Measurements from ENCODE around the gene MCCD1. TPM values are rescaled to one million over a fixed set of nuclear protein-coding genes. Genes with fewer than 3 reads are reported as not detected.
A peak's percentile ranks its signal among the peaks of the same experiment; 100 is the strongest.

The MCCD1 gene
- total and polyA plus RNA-seq, 4 donors, result not detected

DNA sequence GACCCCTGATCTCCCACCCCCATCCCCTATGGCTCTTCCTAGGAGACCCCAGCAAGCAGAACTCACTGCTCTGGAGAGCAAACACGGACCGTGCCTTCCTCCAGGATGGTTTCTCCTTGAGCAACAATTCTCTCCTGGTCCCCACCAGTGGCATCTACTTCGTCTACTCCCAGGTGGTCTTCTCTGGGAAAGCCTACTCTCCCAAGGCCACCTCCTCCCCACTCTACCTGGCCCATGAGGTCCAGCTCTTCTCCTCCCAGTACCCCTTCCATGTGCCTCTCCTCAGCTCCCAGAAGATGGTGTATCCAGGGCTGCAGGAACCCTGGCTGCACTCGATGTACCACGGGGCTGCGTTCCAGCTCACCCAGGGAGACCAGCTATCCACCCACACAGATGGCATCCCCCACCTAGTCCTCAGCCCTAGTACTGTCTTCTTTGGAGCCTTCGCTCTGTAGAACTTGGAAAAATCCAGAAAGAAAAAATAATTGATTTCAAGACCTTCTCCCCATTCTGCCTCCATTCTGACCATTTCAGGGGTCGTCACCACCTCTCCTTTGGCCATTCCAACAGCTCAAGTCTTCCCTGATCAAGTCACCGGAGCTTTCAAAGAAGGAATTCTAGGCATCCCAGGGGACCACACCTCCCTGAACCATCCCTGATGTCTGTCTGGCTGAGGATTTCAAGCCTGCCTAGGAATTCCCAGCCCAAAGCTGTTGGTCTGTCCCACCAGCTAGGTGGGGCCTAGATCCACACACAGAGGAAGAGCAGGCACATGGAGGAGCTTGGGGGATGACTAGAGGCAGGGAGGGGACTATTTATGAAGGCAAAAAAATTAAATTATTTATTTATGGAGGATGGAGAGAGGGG is 44.7 kb downstream of the MCCD1 start:
- H3K9ac ChIP-seq (ENCODE audit: insufficient read depth in 1 of 2, low read length in 2 of 2), result no peak overlapping the region
- H3K27ac ChIP-seq (ENCODE audit: low read depth in 1 of 2, low read length in 1 of 2), result no peak overlapping the region
- no peak overlapping the region for H3K4me3 ChIP-seq
- peaks cover 0 to 9% (median 0%) of the 10 kb centered on the region in 3 donors for H3K27me3 ChIP-seq (ENCODE audit: control insufficient read depth in 3 of 3, insufficient read depth in 3 of 3, low read length in 2 of 3)
- H3K4me1 ChIP-seq (ENCODE audit: control insufficient read depth in 5 of 5, insufficient read depth in 5 of 5, low read length in 5 of 5), result no peaks in the 10 kb centered on the region
- TF ChIP-seq, protein P1, sequence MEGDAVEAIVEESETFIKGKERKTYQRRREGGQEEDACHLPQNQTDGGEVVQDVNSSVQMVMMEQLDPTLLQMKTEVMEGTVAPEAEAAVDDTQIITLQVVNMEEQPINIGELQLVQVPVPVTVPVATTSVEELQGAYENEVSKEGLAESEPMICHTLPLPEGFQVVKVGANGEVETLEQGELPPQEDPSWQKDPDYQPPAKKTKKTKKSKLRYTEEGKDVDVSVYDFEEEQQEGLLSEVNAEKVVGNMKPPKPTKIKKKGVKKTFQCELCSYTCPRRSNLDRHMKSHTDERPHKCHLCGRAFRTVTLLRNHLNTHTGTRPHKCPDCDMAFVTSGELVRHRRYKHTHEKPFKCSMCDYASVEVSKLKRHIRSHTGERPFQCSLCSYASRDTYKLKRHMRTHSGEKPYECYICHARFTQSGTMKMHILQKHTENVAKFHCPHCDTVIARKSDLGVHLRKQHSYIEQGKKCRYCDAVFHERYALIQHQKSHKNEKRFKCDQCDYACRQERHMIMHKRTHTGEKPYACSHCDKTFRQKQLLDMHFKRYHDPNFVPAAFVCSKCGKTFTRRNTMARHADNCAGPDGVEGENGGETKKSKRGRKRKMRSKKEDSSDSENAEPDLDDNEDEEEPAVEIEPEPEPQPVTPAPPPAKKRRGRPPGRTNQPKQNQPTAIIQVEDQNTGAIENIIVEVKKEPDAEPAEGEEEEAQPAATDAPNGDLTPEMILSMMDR (IDR thresholded peaks at IDR 0.05; ENCODE audit: control extremely low read depth, extremely low read depth), result no peak
- no peaks in the 10 kb centered on the region for H3K36me3 ChIP-seq (ENCODE audit: control insufficient read depth in 4 of 4, insufficient read depth in 4 of 4, low read length in 4 of 4)
- no peaks in the 10 kb centered on the region for H3K9me3 ChIP-seq (ENCODE audit: control insufficient read depth in 4 of 4, insufficient read depth in 3 of 4, low read length in 3 of 4)
- DNase-seq (no peak), ATAC-seq (ENCODE audit: insufficient read depth, low FRiP score) (no peak)
- WGBS, 2 donors, result 93 to 94% methylated on average over 9 of the region's 9 CpGs

DNA sequence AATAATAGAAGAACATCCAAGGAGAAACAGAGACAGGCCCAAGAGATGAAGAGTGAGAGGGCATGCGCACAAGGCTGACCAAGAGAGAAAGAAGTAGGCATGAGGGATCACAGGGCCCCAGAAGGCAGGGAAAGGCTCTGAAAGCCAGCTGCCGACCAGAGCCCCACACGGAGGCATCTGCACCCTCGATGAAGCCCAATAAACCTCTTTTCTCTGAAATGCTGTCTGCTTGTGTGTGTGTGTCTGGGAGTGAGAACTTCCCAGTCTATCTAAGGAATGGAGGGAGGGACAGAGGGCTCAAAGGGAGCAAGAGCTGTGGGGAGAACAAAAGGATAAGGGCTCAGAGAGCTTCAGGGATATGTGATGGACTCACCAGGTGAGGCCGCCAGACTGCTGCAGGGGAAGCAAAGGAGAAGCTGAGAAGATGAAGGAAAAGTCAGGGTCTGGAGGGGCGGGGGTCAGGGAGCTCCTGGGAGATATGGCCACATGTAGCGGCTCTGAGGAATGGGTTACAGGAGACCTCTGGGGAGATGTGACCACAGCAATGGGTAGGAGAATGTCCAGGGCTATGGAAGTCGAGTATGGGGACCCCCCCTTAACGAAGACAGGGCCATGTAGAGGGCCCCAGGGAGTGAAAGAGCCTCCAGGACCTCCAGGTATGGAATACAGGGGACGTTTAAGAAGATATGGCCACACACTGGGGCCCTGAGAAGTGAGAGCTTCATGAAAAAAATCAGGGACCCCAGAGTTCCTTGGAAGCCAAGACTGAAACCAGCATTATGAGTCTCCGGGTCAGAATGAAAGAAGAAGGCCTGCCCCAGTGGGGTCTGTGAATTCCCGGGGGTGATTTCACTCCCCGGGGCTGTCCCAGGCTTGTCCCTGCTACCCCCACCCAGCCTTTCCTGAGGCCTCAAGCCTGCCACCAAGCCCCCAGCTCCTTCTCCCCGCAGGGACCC is 45.6 kb downstream of the MCCD1 start:
- no peaks in the 10 kb centered on the region for H3K4me1 ChIP-seq (ENCODE audit: control insufficient read depth in 5 of 5, insufficient read depth in 5 of 5, low read length in 5 of 5)
- no peaks in the 10 kb centered on the region for H3K9me3 ChIP-seq (ENCODE audit: control insufficient read depth in 4 of 4, insufficient read depth in 3 of 4, low read length in 3 of 4)
- H3K4me3 ChIP-seq, result no peak overlapping the region
- WGBS, 2 donors, result 84 to 89% methylated on average over 14 of the region's 14 CpGs
- no peak overlapping the region for H3K9ac ChIP-seq (ENCODE audit: insufficient read depth in 1 of 2, low read length in 2 of 2)
- H3K36me3 ChIP-seq (ENCODE audit: control insufficient read depth in 4 of 4, insufficient read depth in 4 of 4, low read length in 4 of 4), result no peaks in the 10 kb centered on the region
- no peak for ATAC-seq (ENCODE audit: insufficient read depth, low FRiP score)
- no peak overlapping the region for H3K27ac ChIP-seq (ENCODE audit: low read depth in 1 of 2, low read length in 1 of 2)
- DNase-seq, result no peak
- peaks cover 0 to 4% (median 0%) of the 10 kb centered on the region in 3 donors for H3K27me3 ChIP-seq (ENCODE audit: control insufficient read depth in 3 of 3, insufficient read depth in 3 of 3, low read length in 2 of 3)
- TF ChIP-seq, protein P1 (IDR thresholded peaks at IDR 0.05; ENCODE audit: control extremely low read depth, extremely low read depth), result no peak

DNA sequence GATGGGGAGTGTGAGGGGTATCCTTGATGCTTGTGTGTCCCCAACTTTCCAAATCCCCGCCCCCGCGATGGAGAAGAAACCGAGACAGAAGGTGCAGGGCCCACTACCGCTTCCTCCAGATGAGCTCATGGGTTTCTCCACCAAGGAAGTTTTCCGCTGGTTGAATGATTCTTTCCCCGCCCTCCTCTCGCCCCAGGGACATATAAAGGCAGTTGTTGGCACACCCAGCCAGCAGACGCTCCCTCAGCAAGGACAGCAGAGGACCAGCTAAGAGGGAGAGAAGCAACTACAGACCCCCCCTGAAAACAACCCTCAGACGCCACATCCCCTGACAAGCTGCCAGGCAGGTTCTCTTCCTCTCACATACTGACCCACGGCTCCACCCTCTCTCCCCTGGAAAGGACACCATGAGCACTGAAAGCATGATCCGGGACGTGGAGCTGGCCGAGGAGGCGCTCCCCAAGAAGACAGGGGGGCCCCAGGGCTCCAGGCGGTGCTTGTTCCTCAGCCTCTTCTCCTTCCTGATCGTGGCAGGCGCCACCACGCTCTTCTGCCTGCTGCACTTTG is 46.7 kb downstream of the MCCD1 start, which contains the start of gene TNF:
Gene TNF (plus strand): TSS at position 231 of the 567 bp plus-strand sequence. CDS start 177 bp downstream, at position 408.
- Histone ChIP-seq H3K27ac (ENCODE audit: low read depth in 1 of 2, low read length in 1 of 2) (no peak within 1 kb of the TSS), H3K9ac (ENCODE audit: insufficient read depth in 1 of 2, low read length in 2 of 2) (no peak within 1 kb of the TSS), H3K36me3 (ENCODE audit: control insufficient read depth in 4 of 4, insufficient read depth in 4 of 4, low read length in 4 of 4) (no peaks in the 10 kb centered on the region), H3K27me3 (ENCODE audit: control insufficient read depth in 3 of 3, insufficient read depth in 3 of 3, low read length in 2 of 3) (peaks cover 0 to 4% (median 0%) of the 10 kb centered on the region in 3 donors), H3K9me3 (ENCODE audit: control insufficient read depth in 4 of 4, insufficient read depth in 3 of 4, low read length in 3 of 4) (no peaks in the 10 kb centered on the region), H3K4me1 (ENCODE audit: control insufficient read depth in 5 of 5, insufficient read depth in 5 of 5, low read length in 5 of 5) (no peaks in the 10 kb centered on the region), H3K4me3 (no peak within 1 kb of the TSS)
- WGBS, 2 donors, result 33 to 50% methylated on average over 18 to 19 of the region's 19 CpGs
- TF ChIP-seq, protein P1 (IDR thresholded peaks at IDR 0.05; ENCODE audit: control extremely low read depth, extremely low read depth), result no peak
- ATAC-seq (ENCODE audit: insufficient read depth, low FRiP score) (peak; percentile 48), DNase-seq (no peak)

Measured in lung (tissue), 12 donors.